ENCODE data around the gene PNPLA5.

Gene PNPLA5

DNA sequence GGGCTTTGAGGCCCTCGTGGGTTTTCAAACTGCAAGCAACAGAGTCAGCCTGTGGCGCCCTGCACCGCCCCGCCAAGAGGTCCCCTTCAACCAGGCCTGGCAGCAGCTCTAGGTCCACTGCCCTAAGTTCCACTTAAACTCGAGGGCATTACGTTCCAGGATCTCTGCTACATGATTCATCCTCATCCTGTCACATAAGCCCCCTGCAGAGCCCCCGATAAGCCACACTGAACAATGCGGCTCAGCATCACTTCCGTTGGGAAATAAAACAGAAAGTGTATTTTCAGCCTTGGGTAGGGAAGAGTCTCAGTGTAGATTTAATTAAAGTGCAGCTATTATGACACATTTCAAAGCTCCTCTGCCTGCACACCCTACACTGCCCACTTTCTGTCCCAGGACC lies 54.1 kb downstream of the PNPLA5 start:
- Histone ChIP-seq H3K4me1 (ENCODE audit: control insufficient read depth, insufficient read depth, low read length, unreplicated experiment) (no peaks in the 10 kb centered on the region), H3K4me3 (ENCODE audit: low read depth, low read length) (no peak overlapping the region), H3K36me3 (ENCODE audit: insufficient read depth, low read length) (no peaks in the 10 kb centered on the region), H3K27me3 (ENCODE audit: insufficient read depth, low read length) (no peaks in the 10 kb centered on the region), H2AFZ (ENCODE audit: low read length, unreplicated experiment) (no peak overlapping the region), H3K79me2 (ENCODE audit: control insufficient read depth, insufficient read depth, low read length, unreplicated experiment) (no peaks in the 10 kb centered on the region), H3K27ac (ENCODE audit: low read depth, low read length) (no peak overlapping the region)

DNA sequence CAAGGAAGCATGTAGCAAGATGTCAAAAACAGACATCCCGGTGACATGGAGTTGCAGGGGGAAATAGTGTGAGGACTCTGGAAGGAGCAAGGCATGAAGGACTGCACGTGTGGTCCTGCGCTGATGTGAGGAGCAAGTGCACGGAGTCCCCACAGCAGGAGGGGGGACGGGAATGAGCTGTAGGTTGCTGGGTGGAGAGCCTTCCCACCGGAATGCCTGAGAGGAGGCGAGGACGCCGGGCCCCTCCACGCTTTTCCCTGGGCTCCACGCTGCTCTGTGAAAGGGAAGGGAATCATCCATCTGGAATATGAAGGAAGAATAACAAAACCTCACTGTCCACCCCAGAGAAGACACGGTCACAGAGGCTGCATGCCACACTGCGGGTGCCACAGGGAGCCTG lies 56.1 kb downstream of the PNPLA5 start:
- no peaks in the 10 kb centered on the region for H3K4me1 ChIP-seq (ENCODE audit: control insufficient read depth, insufficient read depth, low read length, unreplicated experiment)
- no peaks in the 10 kb centered on the region for H3K36me3 ChIP-seq (ENCODE audit: insufficient read depth, low read length)
- H3K27ac ChIP-seq (ENCODE audit: low read depth, low read length): no peak overlapping the region
- H3K4me3 ChIP-seq (ENCODE audit: low read depth, low read length): no peak overlapping the region
- no peak overlapping the region for H2AFZ ChIP-seq (ENCODE audit: low read length, unreplicated experiment)
- H3K79me2 ChIP-seq (ENCODE audit: control insufficient read depth, insufficient read depth, low read length, unreplicated experiment): no peaks in the 10 kb centered on the region
- H3K27me3 ChIP-seq (ENCODE audit: insufficient read depth, low read length): no peaks in the 10 kb centered on the region

DNA sequence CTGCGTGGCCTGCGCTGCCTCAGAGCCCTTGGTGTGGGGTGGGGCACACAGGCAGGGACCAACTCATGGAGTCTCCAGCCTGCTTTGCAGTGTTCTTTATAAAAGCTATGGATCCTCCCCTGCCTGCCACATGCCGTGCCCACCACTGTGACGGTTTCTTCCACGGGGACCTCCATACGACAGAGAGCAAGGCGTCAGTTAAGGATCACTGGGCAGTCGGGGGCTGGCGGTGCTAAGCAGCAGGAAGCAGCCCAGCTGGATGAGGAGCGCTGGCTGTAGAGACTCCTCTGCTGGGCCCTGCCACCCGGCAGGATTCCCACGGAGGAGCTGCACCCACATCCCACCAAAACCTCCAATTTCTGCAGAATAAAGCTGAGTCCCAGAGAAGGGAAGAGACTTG lies 56.6 kb downstream of the PNPLA5 start:
- peaks cover under 1% of the 10 kb centered on the region for H3K4me1 ChIP-seq (ENCODE audit: control insufficient read depth, insufficient read depth, low read length, unreplicated experiment)
- no peaks in the 10 kb centered on the region for H3K27me3 ChIP-seq (ENCODE audit: insufficient read depth, low read length)
- H2AFZ ChIP-seq (ENCODE audit: low read length, unreplicated experiment): no peak overlapping the region
- no peak overlapping the region for H3K27ac ChIP-seq (ENCODE audit: low read depth, low read length)
- H3K4me3 ChIP-seq (ENCODE audit: low read depth, low read length): no peak overlapping the region
- H3K79me2 ChIP-seq (ENCODE audit: control insufficient read depth, insufficient read depth, low read length, unreplicated experiment): no peaks in the 10 kb centered on the region
- no peaks in the 10 kb centered on the region for H3K36me3 ChIP-seq (ENCODE audit: insufficient read depth, low read length)

DNA sequence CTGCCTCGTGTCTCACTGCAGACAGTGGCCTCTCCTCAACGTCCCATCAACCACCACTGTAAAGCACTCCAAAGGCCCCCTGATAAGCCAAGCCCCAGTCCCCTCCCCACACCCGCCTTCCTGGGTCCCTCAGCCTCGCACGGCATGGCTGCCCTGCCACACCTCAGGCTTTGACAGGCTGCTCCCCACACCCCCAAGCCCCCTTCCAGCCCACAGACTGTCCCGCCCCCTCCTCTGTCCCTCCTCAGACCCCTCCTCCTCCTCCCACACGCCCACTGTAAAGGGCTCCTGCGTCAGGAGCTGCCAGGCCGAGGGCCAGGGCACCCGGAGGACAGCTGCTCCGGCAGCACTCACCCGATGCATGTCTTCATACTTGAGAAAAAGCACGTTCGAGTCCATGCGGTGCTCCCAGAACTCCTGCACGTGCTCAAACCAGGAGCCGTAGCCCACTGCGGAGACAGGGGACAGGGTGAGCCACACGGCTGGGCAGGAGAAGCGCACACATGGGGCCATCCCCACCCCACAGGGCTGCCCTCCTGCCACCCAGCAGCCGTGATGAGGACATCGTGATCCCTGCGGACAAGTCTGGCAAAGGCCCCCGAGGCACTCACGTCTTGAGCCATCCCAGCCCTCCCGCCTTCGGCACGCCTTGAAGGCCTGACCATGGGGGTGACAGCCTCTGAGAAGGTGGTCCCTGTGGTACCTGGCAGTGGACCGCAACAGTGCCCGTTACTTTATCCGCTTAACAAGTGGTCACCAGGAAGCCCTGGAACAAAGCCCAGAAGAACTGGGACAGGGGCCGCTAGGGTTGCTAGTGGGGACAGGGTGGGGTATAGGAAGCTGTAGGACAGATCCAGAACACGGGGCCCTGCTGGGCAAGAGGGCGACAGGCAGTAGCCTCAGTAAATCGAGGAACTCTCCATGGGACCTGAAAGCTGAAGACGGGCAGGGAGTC lies 58.2 kb downstream of the PNPLA5 start:
- no peaks in the 10 kb centered on the region for H3K79me2 ChIP-seq (ENCODE audit: control insufficient read depth, insufficient read depth, low read length, unreplicated experiment)
- no peak overlapping the region for H3K4me3 ChIP-seq (ENCODE audit: low read depth, low read length)
- no peaks in the 10 kb centered on the region for H3K36me3 ChIP-seq (ENCODE audit: insufficient read depth, low read length)
- no peak overlapping the region for H2AFZ ChIP-seq (ENCODE audit: low read length, unreplicated experiment)
- H3K4me1 ChIP-seq (ENCODE audit: control insufficient read depth, insufficient read depth, low read length, unreplicated experiment): peaks cover 15% of the 10 kb centered on the region
- H3K27ac ChIP-seq (ENCODE audit: low read depth, low read length): no peak overlapping the region
- H3K27me3 ChIP-seq (ENCODE audit: insufficient read depth, low read length): no peaks in the 10 kb centered on the region

DNA sequence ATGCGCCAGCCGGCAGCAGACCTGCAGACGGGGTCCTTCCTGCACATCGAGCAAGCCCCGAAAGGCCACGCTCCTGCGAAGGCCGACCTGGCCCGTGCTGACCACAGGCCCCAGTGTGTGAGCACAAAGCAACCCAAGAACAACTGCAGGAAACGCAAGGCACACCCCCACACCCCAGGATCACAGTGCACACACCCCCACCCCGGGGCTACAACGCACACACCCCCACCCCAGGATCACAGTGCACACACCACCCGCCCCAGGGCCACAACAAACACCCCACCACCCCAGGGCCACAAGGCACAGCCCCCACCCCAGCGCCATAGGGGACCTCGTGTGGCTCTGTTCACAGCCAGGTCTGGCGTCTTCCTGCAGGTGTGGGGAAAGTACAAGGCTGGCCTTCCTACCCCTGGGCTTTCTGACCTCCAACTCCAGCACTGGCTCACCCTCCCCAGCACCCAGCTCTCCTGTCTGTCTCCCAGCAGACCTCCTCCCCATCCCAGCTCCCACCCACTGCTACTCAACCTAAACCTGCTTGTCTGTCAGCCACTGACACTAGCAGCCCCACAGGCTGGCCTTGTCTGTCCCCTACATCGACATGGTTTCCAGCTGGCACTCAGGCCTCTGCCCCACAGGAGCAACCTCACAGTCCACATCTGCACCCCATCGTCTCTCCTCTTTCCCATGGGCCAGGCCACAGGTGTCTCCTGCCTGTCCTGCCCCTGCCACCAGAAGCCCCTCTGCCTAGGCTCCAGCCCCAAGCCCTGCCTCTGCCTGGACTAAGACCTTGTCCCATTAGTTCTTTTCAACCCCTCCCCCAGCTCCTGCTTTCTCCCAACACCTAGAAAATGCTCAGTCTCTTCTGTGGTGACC lies 59.2 kb downstream of the PNPLA5 start:
- H2AFZ ChIP-seq (ENCODE audit: low read length, unreplicated experiment): no peak overlapping the region
- no peaks in the 10 kb centered on the region for H3K79me2 ChIP-seq (ENCODE audit: control insufficient read depth, insufficient read depth, low read length, unreplicated experiment)
- H3K4me1 ChIP-seq (ENCODE audit: control insufficient read depth, insufficient read depth, low read length, unreplicated experiment): peaks cover 15% of the 10 kb centered on the region
- H3K27ac ChIP-seq (ENCODE audit: low read depth, low read length): no peak overlapping the region
- H3K4me3 ChIP-seq (ENCODE audit: low read depth, low read length): no peak overlapping the region
- no peaks in the 10 kb centered on the region for H3K36me3 ChIP-seq (ENCODE audit: insufficient read depth, low read length)
- H3K27me3 ChIP-seq (ENCODE audit: insufficient read depth, low read length): no peaks in the 10 kb centered on the region

DNA sequence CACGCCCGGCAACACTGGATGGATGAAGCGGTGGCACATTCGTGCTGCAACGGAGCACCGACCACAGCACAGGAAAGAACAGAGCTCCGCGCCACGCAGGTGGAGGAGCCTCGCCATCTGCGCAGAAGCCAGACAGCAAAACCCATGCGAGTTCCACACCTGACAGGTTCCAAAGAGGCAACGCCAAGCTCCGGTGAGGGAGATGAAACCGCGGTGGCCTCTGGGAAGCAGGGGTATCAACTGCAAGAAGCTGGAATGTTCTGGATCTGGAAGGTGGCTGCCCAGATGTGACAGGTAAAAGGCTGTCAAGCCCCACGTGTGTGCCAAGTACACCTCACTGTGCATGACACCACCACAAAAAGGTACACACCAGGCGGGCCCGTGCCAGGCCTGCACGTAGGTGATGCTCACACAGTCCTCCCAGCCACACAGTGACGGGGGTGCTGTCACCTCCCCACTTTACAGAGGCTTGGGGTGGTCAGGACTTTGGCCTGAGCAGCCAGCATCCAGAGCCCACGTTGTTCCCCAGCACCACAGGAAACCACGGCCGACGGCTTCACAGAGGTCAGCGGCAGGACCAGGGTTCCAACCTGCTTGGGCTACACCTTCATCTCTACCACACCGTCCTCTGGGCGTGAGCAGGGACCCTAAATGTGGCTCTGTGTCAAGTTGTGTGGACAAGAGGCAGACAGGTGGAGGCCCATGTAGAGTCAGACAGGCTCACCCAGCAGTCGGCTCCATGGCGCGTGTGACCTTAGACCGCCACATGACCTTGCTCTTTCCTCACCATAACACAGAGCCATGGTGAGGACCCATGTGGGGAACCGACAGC lies 60.0 kb downstream of the PNPLA5 start:
- Histone ChIP-seq H3K4me1 (ENCODE audit: control insufficient read depth, insufficient read depth, low read length, unreplicated experiment) (peaks cover 22% of the 10 kb centered on the region), H3K27ac (ENCODE audit: low read depth, low read length) (no peak overlapping the region), H3K4me3 (ENCODE audit: low read depth, low read length) (no peak overlapping the region), H3K27me3 (ENCODE audit: insufficient read depth, low read length) (no peaks in the 10 kb centered on the region), H3K36me3 (ENCODE audit: insufficient read depth, low read length) (no peaks in the 10 kb centered on the region), H2AFZ (ENCODE audit: low read length, unreplicated experiment) (no peak overlapping the region), H3K79me2 (ENCODE audit: control insufficient read depth, insufficient read depth, low read length, unreplicated experiment) (no peaks in the 10 kb centered on the region)

DNA sequence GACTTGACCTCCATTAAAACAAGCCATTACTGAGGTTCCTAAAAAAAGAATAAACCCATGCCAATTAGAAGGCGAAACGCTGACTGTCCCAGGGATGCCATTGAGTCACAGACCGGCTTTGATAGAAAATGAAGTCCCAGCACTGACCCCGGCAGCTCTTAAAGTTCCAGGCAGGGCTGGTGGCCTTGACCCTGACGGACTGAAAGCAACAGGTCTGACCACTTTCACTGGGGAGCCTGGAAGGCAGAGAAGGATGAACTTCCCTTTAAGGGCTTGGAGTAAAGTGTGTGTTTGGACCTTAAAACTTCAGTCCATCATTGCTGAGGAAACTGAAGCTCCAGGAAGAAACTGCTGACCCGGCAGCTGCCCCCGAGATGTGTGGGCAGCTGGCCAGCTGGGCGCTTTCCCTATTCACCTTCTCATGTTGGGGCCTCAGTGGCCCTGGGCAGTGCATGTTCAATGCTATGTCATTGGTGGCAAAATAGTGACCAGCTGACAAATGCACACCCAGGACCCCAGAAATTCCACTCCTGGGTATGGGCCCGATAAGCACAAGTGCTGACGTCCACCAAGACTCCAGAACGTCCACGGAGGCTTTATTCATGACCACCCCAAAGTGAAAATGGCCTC lies 60.8 kb downstream of the PNPLA5 start:
- Histone ChIP-seq H3K36me3 (ENCODE audit: insufficient read depth, low read length) (no peaks in the 10 kb centered on the region), H3K4me3 (ENCODE audit: low read depth, low read length) (no peak overlapping the region), H3K27me3 (ENCODE audit: insufficient read depth, low read length) (no peaks in the 10 kb centered on the region), H3K27ac (ENCODE audit: low read depth, low read length) (no peak overlapping the region), H2AFZ (ENCODE audit: low read length, unreplicated experiment) (no peak overlapping the region), H3K4me1 (ENCODE audit: control insufficient read depth, insufficient read depth, low read length, unreplicated experiment) (peaks cover 22% of the 10 kb centered on the region), H3K79me2 (ENCODE audit: control insufficient read depth, insufficient read depth, low read length, unreplicated experiment) (no peaks in the 10 kb centered on the region)

DNA sequence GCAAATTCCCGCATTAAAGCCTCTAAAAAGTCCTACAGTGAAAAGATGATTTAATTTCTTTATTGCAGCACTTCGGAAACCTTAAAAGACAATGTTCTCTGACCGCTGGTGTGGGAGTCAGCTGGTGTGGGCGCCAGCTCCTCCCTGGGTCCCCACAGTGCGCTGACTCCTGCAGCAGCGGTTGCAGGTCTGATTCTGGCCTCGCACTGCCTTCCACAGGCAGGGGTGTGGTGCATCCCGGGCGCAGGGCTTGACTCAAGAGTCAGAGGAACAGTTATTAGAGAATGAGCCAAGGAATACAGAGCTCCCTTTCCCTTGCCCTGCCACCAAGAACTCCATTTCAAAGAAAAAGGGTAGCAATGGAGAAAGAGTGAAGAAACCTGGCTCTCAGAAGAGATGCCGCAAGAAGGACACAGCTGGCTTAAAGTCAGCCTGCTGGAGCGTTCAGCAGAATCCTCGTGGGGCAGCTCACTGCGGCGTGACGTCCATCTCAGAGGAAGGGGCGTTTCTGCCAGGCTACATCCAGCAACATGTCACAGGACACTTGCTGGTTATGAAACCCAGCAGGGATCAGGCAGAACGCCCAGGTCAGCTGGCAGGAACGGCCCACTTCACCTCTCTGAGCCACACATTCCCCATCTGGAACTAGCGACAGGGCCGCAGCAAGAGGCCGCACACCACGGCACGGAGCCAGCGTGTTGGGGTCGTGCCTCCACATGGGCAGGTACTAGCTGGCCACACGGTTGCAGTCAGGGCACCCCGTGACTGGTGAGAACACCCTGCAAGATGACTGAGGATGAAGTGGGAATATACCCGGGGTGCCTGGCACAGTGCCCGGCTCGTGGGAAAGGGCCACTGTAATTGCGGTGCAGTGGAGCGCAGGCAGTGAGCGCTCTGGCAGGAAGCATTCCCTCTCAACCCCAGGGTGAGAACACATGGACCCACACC lies 61.6 kb downstream of the PNPLA5 start:
- no peak overlapping the region for H2AFZ ChIP-seq (ENCODE audit: low read length, unreplicated experiment)
- H3K27ac ChIP-seq (ENCODE audit: low read depth, low read length): peak overlapping the region; percentile 59
- no peak overlapping the region for H3K4me3 ChIP-seq (ENCODE audit: low read depth, low read length)

More for the DNA sequence above, 61.6 kb downstream of the PNPLA5 start:
- Histone ChIP-seq H3K27me3 (ENCODE audit: insufficient read depth, low read length) (no peaks in the 10 kb centered on the region), H3K79me2 (ENCODE audit: control insufficient read depth, insufficient read depth, low read length, unreplicated experiment) (no peaks in the 10 kb centered on the region), H3K36me3 (ENCODE audit: insufficient read depth, low read length) (no peaks in the 10 kb centered on the region), H3K4me1 (ENCODE audit: control insufficient read depth, insufficient read depth, low read length, unreplicated experiment) (peaks cover 22% of the 10 kb centered on the region)

Data from ACC112 (cell line).